ENCODE data around the gene COLGALT1.
"Not testable (repeated sequence)": the region's sequence is repeated elsewhere in the genome, so short reads cannot be mapped to it uniquely, and the experiment has no call there.

COLGALT1 gene

GRCh38 chr19:17562561-17562960 is 7.1 kb downstream of the COLGALT1 start:
- no peak for DNase-seq

- no peak for DNase-seq
Observed at GRCh38 chr19:17564781-17565180, 9.3 kb downstream of the COLGALT1 start.

GRCh38 chr19:17565611-17566010 is 10.2 kb downstream of the COLGALT1 start:
- no peak for DNase-seq

GRCh38 chr19:17567940-17568339 is 12.5 kb downstream of the COLGALT1 start:
- no peak for DNase-seq

- not testable (repeated sequence) for DNase-seq
Observed at GRCh38 chr19:17570291-17570690, 14.8 kb downstream of the COLGALT1 start.

GRCh38 chr19:17570791-17571190 is 15.3 kb downstream of the COLGALT1 start:
- DNase-seq = no peak

GRCh38 chr19:17572638-17573037 is 17.2 kb downstream of the COLGALT1 start:
- no peak for DNase-seq

- DNase-seq = no peak
Observed at GRCh38 chr19:17575871-17576757, 20.7 kb downstream of the COLGALT1 start.

- peak; percentile 5 for DNase-seq
Observed at GRCh38 chr19:17576758-17577456, 21.5 kb downstream of the COLGALT1 start.

GRCh38 chr19:17577457-17578097 is 22.1 kb downstream of the COLGALT1 start:
- no peak for DNase-seq

- peak; percentile 17 for DNase-seq
Observed at GRCh38 chr19:17579661-17580244, 24.3 kb downstream of the COLGALT1 start.

- DNase-seq = no peak
Observed at GRCh38 chr19:17580470-17581144, 25.2 kb downstream of the COLGALT1 start.

GRCh38 chr19:17581211-17581874 is 25.9 kb downstream of the COLGALT1 start:
- no peak for DNase-seq

GRCh38 chr19:17582613-17583012 is 27.2 kb downstream of the COLGALT1 start:
- no peak for DNase-seq

- DNase-seq = no peak
Observed at GRCh38 chr19:17584132-17584531, 28.7 kb downstream of the COLGALT1 start.

GRCh38 chr19:17585395-17585794 is 29.9 kb downstream of the COLGALT1 start:
- not testable (repeated sequence) for DNase-seq

GRCh38 chr19:17590866-17591265 is 35.4 kb downstream of the COLGALT1 start:
- no peak for DNase-seq

GRCh38 chr19:17594296-17594695 is 38.8 kb downstream of the COLGALT1 start:
- not testable (repeated sequence) for DNase-seq

- DNase-seq = not testable (repeated sequence)
Observed at GRCh38 chr19:17598063-17598462, 42.6 kb downstream of the COLGALT1 start.

- no peak for DNase-seq
Observed at GRCh38 chr19:17598953-17599352, 43.5 kb downstream of the COLGALT1 start.

GRCh38 chr19:17599780-17600179 is 44.3 kb downstream of the COLGALT1 start:
- DNase-seq = peak; percentile 30

- DNase-seq = no peak
Observed at GRCh38 chr19:17601683-17602082, 46.2 kb downstream of the COLGALT1 start.

All from fibroblast of upper back skin (primary cell).